Astrocyte of the hippocampus (primary cell): ENCODE measurements around the gene CHD5.
"Not testable (repeated sequence)": the region's sequence is repeated elsewhere in the genome, so short reads cannot be mapped to it uniquely, and the experiment has no call there.

ENCODE experiments used
- DNase-seq: peaks from one replicate; pipeline ENCODE4 v3.0.0; 2011; ENCODE audit warnings: low read depth, low spot score

Gene CHD5

DNA sequence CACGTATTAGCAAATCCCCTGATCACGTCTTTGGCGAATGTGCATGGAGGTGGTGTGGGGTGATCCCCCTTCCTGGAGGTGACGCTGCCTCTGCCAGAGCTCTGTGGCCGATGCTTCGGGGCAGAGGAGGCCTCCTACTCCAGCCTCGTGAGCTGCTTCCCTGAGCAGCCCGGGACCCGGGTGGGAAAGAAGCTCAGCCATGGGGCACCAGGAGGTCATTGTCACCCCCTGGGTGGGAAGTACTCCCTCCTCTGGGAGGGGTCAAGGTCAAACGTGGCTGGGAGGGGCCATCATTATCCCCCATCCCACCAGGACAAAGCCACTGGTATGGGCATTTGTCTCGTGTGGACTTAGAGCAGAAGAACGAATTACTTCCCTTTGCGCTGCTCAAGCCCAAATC, 93.8 kb downstream of the CHD5 start:
- DNase-seq = no peak

DNA sequence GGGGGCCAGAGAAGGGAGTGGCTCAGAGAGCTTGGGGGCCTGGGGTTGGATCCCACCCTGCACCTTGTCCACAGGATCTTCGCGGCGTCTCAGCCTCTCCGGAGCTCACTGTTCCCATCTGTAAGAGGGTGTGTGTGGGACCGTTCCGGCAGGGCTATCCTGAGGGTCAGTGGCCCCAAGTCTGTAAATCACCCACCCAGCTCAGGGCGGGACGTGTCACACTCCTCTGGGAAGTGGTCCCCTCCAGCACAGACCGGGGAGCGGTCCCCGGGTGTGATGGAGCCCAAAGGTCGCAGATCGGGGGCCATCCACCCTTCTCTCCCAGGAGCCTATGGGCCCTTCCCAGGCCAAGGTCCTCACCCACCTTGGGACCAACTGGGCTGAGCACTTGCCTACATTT, 94.5 kb downstream of the CHD5 start:
- no peak for DNase-seq

DNA sequence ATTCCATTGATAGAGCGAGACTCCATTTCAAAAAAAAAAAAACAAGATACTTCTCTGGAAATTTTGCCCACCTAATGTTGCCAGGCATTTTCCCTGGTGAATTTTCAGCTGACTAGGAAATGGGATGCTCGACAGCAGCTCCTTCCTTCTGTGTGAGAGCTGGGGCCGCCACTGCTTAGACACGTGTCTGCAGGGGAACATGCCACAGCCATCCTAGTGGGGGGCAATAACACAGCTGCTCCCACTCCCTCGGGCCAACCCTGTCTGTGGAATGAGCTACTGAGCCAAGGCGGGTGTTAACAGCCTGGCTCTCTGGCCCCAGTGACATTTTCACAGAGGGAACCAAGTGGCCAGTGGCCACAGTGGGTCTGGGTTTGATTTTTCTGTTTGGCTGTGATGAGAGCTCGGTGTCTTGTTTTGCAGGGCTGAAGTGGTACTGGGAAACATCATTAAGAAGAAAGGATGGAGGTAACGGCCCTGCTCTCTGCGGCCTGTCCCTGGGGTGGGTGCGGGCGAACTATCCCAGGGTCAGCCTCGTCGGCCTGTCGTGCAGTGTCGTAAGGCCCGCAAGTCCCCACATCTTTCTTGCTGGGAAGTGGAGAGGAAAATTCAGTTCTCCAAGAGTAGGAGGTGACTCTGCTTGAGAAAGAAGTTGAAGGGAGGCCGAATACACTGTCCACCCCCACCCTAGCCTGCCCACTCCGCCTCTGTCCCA, 95.2 kb downstream of the CHD5 start:
- DNase-seq = no peak

DNA sequence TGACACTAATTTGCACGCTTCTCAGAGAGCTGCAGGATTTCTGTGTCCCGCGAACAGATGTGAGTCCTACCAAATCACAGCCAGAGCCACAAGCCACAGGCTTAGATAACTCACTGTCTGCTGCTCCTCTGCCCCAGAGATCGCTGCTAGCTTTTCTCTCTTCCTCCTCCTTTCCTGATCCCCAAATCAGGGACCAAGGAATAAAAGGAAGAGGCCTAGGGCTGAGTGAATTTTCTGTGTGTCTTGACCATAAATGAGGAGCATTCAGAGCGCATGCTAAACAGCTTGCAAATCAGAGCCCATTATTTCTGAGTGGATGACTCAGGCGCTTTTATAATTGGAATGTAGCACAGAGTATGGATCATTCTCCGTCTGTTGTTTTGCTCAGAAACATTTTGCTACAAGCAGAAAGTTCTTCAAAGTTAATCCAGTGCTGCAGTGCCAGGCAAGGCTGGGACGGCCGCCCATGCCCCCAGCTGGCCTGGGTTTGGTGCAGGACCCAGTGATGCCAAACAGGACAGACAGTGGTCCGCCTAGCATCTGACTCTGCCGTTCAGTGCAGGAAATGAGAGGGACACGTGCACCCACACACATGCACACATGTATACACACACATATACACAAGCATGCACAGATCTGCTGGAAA, 96.2 kb downstream of the CHD5 start:
- DNase-seq = peak; percentile 62

- no peak for DNase-seq
These were observed 96.7 kb downstream of the CHD5 start for GRCh38 chr1:6083385-6083784.

DNA sequence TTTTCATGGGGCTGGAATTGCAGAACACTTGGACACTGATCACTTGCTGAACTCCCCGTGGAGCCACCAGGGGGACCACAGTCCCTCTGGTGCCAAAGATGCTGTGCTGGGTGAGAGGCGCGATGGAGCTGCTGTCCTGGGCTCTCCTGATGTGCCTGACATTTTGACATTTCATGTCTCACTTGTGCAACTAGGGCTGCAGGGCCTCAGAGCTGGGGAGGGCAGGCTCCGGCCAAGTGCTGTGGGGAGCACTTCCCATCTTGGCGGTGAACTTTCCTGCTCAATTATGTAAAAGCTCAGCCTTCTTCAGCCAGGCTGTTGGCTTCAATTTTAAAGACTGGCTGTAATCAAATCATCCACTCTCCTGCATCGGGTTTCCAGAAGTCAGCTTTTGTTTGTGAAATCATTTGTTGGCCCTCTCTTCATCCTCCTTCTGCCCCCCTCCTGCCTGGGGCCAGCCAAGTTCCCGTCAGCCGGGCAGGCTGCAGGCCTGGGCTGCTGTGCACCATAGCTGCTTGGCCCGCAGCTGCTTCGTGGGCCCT, 97.6 kb downstream of the CHD5 start:
- DNase-seq = peak; percentile 44

DNA sequence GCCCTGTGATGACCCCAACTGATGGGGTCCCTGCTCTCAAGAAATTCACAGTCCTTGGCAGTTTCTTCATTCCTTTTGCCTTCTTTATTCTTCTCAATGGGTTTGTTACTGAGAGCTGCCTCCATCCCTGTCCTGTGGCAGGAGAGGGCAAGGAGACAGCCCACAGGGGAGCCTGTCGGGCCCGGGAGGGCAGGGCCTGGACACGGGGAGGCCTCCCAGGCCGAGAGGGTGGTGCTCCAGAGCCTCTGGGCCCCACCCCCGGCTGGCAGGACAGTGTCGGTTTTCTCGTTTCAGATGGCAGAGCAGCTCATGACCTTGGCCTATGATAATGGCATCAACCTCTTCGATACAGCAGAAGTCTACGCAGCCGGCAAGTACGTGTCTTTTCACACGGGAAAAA, 98.2 kb downstream of the CHD5 start:
- DNase-seq = no peak

DNA sequence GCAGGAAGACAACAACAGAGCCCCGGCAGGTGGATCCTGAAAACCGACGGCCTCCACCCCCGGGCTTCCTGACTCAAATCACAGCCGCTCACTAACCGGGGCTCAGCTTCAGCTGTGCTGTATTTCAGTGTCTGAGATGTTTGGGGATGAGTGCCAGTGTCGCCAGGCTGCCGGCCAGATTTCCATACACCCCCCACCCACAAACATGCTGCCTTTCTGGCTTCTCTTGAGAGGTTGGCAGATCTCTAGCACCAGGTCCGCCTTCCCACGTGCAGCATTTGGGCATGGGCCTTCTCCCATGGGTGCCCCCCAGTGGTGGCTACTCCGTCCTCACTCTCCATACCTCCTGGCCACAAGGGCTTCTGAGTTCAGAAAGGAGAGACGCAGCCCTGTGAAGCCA, 99.7 kb downstream of the CHD5 start:
- DNase-seq = peak; percentile 29

DNA sequence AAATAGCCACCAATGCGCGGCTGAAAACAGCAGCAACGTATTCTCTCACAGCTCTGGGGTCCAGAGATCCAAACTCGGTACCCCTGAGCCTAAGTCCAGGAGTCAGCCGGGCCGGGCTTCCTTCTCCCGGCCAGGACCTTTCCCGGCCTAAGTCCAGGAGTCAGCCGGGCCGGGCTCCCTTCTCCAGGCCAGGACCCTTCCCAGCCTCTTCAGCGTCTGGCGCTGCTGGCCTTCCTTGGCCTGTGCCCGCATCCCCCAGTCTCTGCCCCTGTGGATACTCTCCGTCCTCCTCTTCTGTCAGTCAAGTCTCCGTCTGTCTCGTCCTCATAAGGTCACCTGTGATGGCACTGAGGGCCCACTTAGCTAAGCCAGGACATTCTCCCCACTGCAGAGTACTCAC, 102.2 kb downstream of the CHD5 start:
- DNase-seq = no peak

GRCh38 chr1:6077506-6077905, 102.6 kb downstream of the CHD5 start:
- no peak for DNase-seq

DNA sequence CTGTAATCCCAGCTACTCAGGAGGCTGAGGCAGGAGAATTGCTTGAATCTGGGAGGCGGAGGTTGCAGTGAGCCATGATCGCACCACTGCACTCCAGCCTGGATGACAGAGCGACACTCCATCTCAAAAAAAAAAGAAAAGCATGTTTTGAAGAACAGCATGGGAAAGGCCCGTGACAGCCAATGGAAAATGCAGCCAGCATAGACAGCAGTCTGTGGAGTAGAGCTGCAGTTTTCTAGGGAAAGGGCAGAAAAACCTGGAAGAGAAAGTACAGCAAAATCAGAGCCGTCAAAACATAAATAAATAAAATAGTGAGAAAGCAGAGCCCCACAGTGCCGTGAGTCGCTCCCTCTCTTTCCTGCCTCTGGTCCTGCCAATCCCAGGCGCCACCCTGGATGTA, 103.1 kb downstream of the CHD5 start:
- DNase-seq = not testable (repeated sequence)

- DNase-seq = no peak
These were observed 104.4 kb downstream of the CHD5 start for GRCh38 chr1:6075748-6076147.

GRCh38 chr1:6074192-6074901, 105.8 kb downstream of the CHD5 start:
- DNase-seq = no peak

DNA sequence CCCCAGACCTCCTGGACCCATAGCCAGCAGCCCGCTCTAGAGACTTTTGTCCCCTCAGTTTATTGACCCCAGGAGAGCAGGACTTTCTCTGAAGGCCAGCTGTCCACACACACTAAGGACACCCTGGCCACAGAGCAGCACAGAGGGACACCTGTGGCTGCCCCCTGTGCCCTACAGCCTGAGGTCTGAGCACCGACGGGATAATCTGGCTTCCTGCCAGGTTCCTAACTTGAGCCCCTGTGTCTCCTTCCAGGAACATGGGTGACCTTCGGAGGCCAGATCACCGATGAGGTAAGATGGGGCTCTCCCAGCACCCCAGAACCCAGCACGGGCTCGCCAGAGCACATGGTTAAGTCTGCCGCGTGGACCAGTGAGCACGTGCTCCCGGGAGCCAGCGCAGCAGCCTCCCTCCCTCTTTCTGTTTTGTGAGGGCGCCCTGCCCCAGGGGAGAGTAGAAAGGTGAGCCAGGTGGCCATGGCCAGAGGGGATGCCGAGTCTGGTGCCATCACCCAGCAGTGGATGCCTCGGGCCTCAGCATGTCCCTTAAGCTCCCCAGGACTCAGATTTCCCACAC, 106.6 kb downstream of the CHD5 start:
- no peak for DNase-seq

DNA sequence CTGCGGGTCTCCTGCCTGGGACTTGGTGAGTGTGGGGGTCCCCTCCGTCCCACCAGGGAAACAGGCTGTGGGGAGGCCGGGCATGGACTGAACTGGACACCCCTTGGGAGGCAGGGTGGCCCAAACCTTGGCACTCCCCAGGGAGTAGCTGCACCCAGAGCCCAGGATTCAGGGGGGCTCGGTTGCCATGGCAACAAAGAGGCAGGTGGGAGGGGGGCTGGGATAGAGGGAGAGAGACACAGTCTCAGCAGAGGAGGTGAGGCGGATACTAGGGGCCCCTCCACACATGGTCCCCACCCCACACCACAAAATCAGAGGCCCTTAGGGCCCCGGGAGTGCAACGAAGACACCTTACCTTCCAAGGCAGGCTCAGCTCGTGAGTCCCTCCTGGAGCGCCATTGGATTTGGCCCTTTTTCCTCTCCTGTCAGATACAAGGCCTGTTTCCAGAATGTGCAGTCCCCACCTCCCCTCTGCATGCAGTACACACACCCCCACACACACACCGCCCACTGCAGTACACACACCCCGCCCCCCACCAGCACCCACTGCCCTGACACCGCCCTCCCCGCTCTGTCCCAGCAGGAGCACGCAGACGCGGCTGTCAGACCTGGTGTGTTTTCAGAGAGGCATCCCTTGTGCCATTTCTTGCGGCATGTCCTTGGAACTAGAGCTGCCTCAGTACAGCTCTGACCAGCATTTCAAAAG, 107.2 kb downstream of the CHD5 start:
- no peak for DNase-seq

GRCh38 chr1:6071219-6071618, 108.9 kb downstream of the CHD5 start:
- DNase-seq = no peak

DNA sequence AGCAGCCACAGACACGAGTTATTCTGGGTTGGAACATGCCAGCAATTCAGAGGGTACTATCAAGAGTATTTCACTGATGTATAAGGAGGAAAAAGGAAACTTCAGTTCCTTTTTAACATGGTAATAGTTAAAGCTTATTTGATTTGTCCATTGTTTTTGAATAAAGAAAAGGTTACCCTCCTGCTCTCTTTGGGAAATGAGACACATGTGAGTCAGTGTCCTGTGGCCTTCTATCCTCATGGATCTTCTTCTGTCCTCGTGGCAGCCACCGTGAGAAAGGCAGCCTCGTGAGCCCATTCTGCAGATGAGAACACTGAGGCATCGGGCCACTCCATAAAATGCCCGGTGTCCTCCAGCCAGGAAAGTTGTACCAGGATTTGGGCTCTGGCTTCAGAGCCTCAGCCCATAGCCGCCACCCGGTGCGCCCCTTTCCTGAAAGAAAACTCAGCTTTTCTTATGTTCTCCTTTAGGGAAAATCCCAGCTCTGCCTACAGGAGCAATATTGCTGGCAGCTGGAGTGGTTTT, 109.6 kb downstream of the CHD5 start:
- DNase-seq = no peak

GRCh38 chr1:6069573-6069972, 110.5 kb downstream of the CHD5 start:
- no peak for DNase-seq

DNA sequence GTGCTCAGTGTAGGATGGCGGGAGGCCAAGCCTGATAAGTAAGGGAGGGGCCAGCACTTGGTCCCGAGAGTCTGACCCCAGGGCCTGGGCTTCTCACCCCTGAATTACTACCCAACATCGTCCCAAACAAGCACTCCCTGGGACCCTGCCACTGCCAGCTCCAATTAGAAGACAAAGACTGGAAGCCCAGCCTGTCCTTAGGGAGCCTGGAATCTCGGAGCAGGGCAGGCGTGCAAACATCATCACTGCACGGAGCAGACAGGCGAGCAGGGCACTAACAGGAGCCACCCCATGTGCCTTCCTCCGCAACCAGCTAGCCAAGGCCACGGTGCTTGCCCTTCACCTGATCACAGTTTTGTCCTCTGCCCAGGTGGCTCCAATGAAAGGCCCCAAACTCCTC, 111.2 kb downstream of the CHD5 start:
- no peak for DNase-seq

DNA sequence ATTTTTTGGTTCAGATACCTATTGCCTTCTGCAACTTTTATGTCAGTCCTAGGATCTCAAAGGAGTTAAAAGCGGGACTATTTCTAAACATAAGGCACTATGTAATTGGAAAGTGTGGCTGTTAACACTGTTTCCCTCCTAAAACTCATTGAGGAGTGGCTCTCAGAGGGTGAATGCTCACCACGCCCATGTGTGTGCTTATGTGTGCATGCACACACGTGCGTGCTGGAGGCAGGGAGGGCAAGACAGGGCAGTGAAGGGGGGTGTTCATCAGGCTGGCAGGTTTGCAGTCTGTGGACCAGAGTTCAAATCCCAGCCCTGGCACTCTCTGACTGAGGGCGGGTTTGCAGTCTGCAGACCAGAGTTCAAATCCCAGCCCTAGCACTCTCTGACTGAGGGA, 112.0 kb downstream of the CHD5 start:
- DNase-seq = no peak

- DNase-seq = no peak
These were observed 113.4 kb downstream of the CHD5 start for GRCh38 chr1:6066680-6067079.
